ENCODE results near the gene RASSF7. TPM values are rescaled to one million over a fixed set of nuclear protein-coding genes. Genes with fewer than 3 reads are reported as not detected.

Gene RASSF7
- total and polyA plus RNA-seq, 2 of the 8 experiments (the other 6 are each of a cell fraction or from before 2014, with no cell fraction given): 22.3 to 43.9 TPM

GRCh38 chr11:610146-610801 lies 49.5 kb downstream of the RASSF7 start:
- ChIA-PET POLR2A (ENCODE audit: partially characterized antibody) (interaction anchor here (1.0 to 1.5 kb wide), 2 partner anchors 32 to 51 kb away, joined by 3 to 4 read pairs; no protein-coding TSS in a partner anchor), CTCF (ENCODE audit: partially characterized antibody) (interaction anchor here (0.8 to 1.3 kb wide), 4 partner anchors 19 to 234 kb away, joined by 3 to 4 read pairs (median 3); no protein-coding TSS in a partner anchor)
- Histone ChIP-seq H2AFZ (ENCODE audit: low read length) (no peak overlapping the region), H2BK20ac (ENCODE audit: low read length) (no peak overlapping the region), H3K9ac (replicated peaks in 1 of 4; ENCODE audit: extremely low read depth in 1 of 4, low read depth in 3 of 4, low read length in 3 of 4) (no peak overlapping the region), H3K14ac (ENCODE audit: insufficient read length) (no peak overlapping the region), H4K5ac (ENCODE audit: insufficient read length, low read depth, low read length) (no peak overlapping the region), H3K4me3 (ENCODE audit: extremely low read depth in 1 of 4, insufficient read depth in 2 of 4, low read depth in 3 of 4, low read length in 4 of 4) (no peak overlapping the region), H2BK12ac (ENCODE audit: low read depth, low read length) (no peak overlapping the region), H3K79me1 (ENCODE audit: low read depth, low read length) (peaks cover 10% of the 10 kb centered on the region), H3K4ac (replicated peaks; ENCODE audit: insufficient read length, low read depth, low read length) (no peak overlapping the region), H2BK15ac (ENCODE audit: low read length) (no peak overlapping the region), H3K27ac (ENCODE audit: low read depth, low read length) (no peak overlapping the region), H3K79me2 (ENCODE audit: control insufficient read depth in 1 of 2, insufficient read depth in 2 of 2, low read length in 2 of 2) (no peaks in the 10 kb centered on the region), H3K4me2 (ENCODE audit: insufficient read depth in 1 of 2, low read depth in 2 of 2, low read length in 2 of 2) (no peak overlapping the region), H3K18ac (ENCODE audit: extremely low read depth, low read length) (no peak overlapping the region), H3K4me1 (replicated peaks in 1 of 4; ENCODE audit: control insufficient read depth in 3 of 4, insufficient read depth in 4 of 4, low read length in 3 of 4) (peaks cover 0 to 11% (median 3%) of the 10 kb centered on the region in 4 experiments; a peak in 5 of 7 replicates), H2AK5ac (ENCODE audit: low read depth, low read length) (no peak overlapping the region), H4K91ac (replicated peaks; ENCODE audit: insufficient read length, low read length) (no peak overlapping the region), H2BK120ac (replicated peaks; ENCODE audit: low read depth, low read length) (no peak overlapping the region), H3K9me3 (ENCODE audit: insufficient read depth in 2 of 2, low read depth in 1 of 2, low read length in 1 of 2) (no peaks in the 10 kb centered on the region), H3K36me3 (ENCODE audit: control insufficient read depth in 2 of 4, insufficient read depth in 4 of 4, low read length in 3 of 4) (peaks cover 27 to 72% (median 61%) of the 10 kb centered on the region in 4 experiments), H3K23me2 (ENCODE audit: low read depth, low read length) (peaks cover 1% of the 10 kb centered on the region; the same call in 1 of the 2 replicates), H3K23ac (ENCODE audit: insufficient read length) (no peak overlapping the region), H3K56ac (replicated peaks; ENCODE audit: insufficient read length, low read depth, low read length) (no peak overlapping the region), H4K8ac (ENCODE audit: extremely low read depth, insufficient read depth, low read length) (no peak overlapping the region), H2BK5ac (ENCODE audit: low read depth, low read length) (no peak overlapping the region), H4K20me1 (replicated peaks in 1 of 2; ENCODE audit: control insufficient read depth in 1 of 2, insufficient read depth in 2 of 2, low read length in 2 of 2) (peaks cover 24 to 34% of the 10 kb centered on the region in 2 experiments), H3K27me3 (replicated peaks in 1 of 4; ENCODE audit: control insufficient read depth in 3 of 4, extremely low read depth in 1 of 4, insufficient read depth in 3 of 4, low read length in 3 of 4) (no peaks in the 10 kb centered on the region)
- DNase-seq (ENCODE audit: low read depth in 1 of 2, low spot score in 2 of 2) (no peak), FAIRE-seq (no peak)
- TF ChIP-seq RBBP5 (IDR thresholded peaks at IDR 0.05; ENCODE audit: borderline replicate concordance, low read depth, low read length): no peak
- TF ChIP-seq ATF2 (IDR thresholded peaks at IDR 0.05; ENCODE audit: low read length): no peak
- no peak for TF ChIP-seq ASH2L (IDR thresholded peaks at IDR 0.05; ENCODE audit: low read length)
- TF ChIP-seq TEAD4 (IDR thresholded peaks at IDR 0.05; ENCODE audit: low read depth, low read length): no peak
- no peak for TF ChIP-seq KDM5A (IDR thresholded peaks at IDR 0.05; ENCODE audit: low read length)
- no peak for TF ChIP-seq JUN (IDR thresholded peaks at IDR 0.05; ENCODE audit: low read depth, low read length)
- no peak for TF ChIP-seq SRF (IDR thresholded peaks at IDR 0.05; ENCODE audit: low read depth, low read length)
- TF ChIP-seq KDM1A (IDR thresholded peaks at IDR 0.05; ENCODE audit: borderline replicate concordance, low read length): no peak
- 97% methylated on average over 18 of the region's 18 CpGs; no CpG with 5 or more reads in 1 of the 2 experiments for WGBS, 2 experiments (ENCODE audit: extremely low coverage in 1 of 2, insufficient coverage in 1 of 2, insufficient read length in 1 of 2, insufficient replicate concordance in 2 of 2, low coverage in 1 of 2, low lambda C conversion rate in 2 of 2, missing lambda C conversion rate in 1 of 2)
